HG02885 (cell line): ENCODE results near the gene PRR33.

Experiments used
- ATAC-seq: cut with Tn5 transposase; IDR thresholded peaks from one replicate; pipeline ENCODE4 v1.9.1; 2021; ENCODE audit warnings: mild to moderate bottlenecking; ENCODE audit not compliant: unreplicated experiment, poor library complexity

Gene PRR33

GRCh38 chr11:1928891-1929541 lies 37.3 kb upstream of the PRR33 start:
- ATAC-seq: no peak

DNA sequence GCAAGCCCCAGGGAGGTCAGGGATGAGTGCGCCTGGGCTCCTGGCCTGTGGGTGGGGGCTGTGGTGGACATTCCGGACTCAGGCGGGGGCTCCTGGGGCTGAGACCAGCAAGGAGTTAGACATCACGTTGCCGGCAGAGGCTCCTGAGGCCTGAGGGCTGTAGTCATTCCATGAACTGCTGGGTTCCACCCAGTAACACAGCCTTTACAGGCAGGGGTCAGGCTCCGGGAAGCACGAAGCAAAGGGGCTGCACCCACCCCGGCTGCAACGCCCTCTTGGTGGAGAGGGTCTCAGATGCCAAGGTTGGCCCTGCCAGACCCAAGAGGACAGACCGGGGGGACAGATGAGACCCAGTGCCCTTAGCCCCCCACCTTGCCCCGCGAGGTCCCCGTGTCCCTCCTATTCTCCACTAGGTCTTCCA lies 36.8 kb upstream of the PRR33 start:
- ATAC-seq: no peak

- ATAC-seq: no peak
These were observed 36.3 kb upstream of the PRR33 start for GRCh38 chr11:1927848-1928469.

DNA sequence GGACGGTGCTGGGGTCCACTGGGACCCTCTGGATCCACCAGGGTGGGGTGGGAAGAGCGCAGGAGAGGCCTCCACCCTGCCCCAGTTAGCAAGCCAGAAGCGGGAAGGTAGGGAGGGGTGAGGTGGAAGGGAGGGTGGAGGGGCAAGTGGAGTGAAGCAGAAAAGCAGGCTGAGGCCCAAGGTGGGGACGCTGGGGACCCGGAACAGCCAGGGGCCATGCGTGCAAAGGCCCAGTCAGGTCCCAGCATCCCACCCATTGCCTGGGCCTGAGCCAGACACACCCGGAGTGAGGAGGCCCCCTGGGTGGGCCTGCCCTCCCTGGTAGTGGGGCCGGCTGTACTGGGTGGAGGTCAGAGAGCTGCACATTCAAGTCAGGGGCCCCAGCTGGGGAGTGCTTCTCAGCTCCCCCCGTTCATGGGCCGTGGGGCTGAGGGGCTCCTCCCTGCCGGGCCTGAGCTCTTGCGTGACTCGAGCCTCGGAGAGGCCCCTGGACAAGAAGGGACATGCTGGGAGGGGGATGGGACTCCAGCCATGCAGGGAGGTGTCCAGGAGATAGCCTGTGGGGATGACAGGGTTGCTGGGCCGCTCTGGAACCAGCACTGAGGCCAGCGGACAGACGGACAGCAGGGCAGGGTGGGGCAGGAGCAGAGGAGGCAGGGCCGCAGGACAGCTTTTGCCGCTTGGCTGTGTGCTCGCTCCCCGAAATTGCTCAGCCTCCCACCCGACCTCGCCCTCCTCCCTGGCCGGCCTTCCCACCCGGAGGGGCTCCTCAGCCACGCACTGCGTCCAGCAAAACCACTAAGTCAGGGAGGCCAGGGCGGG lies 35.5 kb upstream of the PRR33 start:
- no peak for ATAC-seq

DNA sequence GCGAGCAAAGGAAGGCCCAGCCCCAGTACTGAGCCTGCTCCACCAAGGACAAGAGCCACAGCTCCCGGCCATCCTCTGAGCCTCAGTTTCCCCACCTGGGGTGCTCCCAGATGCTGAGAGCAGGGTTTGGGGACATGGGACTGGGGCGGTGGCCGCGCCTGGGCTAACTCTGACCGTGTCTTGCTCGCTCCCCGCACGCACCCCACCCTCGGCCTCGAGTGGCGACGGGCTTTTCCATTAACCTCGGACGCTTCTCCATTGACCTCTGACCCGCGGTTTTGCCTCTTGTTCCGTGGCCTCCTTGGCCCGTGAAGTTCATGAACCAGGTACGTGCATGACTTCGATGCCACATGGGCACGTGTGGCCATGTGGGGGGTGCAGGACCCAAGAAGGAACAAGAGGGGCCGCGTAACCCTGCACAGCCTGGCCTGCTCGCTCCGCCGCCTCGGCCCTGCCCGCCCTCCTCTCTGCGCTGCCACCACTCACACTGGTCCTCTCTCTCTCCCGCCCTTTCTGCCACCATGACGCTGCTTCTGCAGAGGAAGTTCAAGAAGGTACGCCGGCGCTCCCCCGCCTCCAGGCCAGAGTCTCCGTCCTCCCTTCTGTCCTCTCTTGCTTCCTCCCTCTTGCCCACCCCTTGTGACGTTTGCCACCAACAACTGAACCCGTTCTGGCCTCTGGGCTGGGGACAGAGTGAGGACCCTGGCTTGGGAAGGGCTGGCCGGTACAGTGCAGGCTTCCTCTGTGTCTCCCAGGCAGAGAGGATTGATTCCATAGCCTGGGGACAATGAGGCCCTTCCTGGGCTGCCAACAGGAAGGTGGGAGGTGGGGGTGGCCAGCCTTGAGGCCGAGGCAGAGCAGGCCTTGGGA lies 34.7 kb upstream of the PRR33 start:
- ATAC-seq: no peak

DNA sequence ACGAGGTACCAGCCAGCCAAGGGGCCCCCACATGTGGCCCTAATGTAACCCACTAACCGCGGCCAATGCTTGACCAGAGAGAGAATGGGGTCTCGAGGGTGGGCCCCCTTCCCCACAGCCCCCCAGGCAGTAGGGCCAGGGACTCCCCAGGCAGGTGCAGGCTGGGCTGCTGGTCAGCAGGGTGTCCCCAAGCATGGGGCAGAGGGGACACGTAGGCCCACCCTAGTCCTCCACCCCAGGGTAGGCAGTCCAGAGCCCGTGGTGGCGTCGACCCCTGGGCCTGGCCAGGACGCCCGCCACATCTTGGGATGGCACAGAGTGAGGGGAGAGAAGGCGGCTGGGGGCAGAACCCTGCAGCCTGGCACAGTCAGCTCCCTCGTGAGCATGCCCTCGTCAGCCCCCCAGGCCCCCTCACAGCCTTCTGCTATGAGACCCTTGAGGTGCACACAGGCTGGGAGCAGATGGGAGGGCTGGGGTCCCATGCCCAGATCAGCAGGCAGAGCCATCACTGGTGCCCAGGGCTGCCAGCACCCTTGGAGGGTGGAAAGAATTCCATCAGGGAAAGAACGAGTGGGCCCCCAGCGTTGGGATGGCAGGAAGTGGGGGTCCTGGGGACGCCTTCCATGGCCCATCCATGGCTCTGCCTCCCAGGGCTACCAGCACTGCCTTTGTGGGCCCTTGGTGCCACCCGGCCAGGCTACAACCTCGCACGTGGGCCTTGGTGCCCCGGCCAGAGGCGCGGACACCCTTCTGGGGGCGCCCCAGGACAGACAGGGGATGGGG lies 33.9 kb upstream of the PRR33 start:
- no peak for ATAC-seq

DNA sequence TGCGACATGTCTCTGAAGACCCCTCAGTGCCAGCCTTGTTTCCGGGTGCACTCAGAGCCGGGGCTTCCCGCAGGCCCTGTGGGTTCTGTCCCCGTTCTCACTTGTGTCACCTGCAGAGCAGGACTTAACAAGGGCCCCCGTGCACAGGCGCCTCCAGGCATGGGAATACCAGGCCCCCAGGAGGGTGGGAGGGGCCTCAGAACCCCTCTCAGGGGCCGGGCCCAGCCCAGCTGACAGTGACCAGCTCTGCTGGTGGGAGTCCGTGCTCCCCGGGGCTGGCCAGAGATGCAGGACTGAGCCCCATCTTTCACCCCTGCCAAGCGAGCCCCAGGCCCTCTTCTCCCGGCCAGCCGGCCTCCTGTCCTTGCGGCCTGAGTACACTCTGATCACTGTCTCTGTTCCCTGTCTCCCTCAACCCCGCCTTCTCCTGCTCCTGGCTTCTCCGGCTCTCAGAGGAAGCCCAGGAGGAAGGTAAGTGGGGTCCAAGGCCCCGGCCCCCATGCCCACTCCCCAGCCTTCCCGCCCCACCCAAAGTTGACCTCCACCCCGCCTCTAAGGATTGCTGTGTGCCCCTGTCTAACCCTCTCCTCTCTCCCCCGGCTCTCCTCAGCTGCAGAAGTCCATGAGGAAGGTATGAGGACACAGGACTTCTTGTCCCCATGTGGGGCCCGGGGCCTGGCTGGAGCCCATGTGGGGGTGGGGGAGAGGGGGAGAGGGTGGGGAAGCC lies 33.1 kb upstream of the PRR33 start:
- no peak for ATAC-seq

DNA sequence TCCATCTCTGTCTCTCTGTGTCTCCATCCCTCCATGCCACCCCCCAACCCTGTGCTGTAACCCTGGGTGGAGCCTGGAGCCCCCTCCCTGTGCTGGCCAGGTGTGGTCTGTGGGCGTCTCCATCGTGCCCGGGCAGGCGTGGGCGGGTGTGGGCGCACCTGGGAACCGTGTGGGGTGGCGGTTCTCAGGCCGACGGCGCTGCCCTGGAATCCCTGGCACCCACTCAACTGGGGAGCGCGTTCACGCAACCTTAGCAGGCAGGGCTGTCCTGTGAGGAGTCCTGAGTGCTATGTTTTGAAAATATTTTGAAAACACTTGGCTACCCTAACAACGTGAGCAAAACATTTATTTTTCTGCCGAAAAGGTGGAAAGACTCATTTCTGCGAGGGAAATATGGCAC lies 32.5 kb upstream of the PRR33 start:
- no peak for ATAC-seq

GRCh38 chr11:1923201-1923956 lies 31.7 kb upstream of the PRR33 start:
- ATAC-seq: no peak

GRCh38 chr11:1922481-1923081 lies 30.9 kb upstream of the PRR33 start:
- ATAC-seq: no peak

DNA sequence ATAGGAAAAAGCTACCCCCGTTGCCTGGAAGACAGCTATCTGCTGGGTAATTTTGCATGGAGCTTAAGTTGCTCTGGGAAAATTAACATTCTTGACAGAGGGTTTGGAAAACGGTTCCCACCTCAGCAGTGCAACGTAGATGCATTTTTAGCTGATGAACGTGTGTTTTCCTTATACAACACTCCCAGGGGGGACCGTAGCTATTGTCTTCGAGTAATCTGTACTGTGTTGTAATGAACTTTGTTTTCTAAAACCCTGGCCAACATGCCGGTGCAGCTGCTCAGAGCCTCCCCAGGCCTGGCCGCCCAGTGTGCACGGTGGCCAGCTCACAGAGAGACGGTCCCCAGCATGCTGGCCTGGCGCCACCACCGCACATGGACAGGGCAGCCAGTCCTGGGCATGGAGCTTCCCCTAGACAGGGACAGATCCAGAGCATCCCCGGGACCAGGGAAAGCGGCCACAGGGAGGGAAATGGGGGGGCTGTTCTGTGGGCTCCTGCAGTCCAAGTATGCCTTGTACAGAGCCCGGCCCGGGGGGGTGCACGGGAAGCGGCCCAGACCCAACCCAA lies 30.0 kb upstream of the PRR33 start:
- ATAC-seq: no peak

DNA sequence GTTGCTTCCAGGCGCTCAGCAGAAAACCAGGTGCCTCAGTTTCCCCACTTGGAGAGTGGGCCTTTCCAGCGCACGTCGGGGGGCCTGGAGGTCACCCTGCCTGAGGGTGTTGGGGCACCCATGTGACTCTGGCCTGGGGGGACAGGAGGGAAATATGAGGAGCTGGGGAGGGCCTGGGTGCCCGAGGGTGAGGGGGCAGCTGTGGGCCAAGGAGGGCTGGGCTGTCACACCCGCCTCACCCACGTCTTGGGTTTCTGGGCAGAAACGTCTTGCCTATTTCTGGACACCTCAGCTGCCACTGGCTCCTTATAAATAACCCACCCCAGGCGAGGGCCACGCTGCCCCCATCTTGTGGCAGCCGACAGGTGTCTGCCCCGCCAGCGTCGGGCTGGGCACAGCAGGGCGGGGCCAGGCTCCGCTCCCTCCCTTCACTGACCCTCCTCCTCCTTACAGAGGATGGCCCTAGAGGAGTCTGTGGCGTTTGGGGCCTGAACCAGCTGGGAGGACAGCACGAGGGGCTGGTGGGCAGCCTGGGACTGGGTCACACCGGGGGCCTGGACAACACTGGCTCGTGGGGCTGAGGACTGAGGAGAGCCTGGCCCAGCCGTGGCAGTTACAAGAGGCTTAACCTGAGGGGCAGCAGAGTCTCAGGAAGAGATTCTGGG lies 29.3 kb upstream of the PRR33 start:
- no peak for ATAC-seq

DNA sequence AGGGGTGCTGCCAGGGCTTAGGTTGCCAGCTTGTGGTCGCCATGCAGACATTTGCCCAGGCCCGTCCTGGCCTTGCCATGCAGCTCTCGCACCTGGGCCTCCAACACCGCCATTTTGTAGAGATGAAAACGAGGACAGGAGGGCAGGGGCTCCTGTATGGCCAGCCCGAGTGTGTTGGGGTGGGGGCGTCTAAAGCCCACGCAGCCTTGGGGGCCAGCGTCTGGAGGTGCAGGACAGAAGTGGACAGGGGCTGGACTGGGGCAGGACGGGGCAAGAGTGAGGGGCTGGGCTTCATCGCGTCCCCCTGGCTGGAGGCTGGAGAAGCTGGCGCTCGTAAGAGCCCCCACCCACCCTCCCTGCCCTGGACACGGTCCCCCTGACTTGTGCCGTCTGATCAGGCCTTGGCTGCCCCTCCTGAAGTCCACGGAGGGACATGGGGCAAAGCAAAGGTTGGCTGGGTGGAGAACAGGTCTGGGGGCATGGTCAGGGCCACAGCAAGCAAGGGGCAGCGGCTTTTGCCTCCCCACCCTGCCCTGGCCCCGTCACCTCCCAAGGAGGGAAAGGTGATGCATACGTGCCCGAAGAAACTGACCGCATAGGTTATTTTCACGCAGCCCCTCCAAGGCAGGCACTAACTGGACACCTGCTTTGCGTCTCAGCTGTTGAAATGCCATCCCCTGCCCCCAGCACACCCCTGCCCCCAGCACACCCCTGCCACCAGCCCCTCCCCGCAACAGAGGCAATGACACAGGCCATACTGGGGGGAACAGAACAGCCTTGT lies 28.6 kb upstream of the PRR33 start:
- no peak for ATAC-seq

DNA sequence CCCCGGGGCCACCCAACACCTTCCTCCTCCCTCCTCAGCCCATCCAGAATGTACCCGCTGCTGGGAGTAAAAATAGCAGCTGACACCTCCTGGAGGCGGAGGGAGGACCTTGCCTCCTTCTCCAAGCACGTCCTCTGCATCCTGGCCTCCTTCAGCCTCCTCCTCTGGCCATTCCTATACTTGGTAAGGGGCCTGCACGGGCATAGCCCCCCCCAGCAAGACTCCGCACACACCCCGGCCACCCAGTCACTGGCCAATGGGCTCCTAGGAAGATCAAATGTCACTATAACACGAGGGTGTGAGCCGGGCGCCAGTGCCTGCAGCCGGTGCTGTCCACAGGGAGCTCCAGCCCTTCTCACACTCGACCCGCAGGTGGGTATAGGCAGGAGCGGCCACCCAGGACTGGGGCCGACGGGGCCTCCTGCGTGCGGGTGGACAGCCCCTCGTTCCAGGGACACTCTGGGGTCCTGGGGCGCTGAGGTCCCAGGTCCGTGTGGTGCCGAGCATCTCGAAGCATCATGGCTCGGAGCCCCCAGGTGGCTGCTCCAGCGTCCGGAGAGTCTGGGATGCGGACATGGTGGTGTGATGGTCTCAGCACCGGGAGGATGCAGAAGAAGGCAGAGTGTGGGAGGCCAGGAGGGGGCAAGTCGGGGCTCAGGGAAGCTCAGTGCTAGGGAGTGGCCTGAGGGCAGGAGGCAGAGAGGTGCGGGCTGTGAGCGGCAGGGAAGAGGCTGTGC lies 27.9 kb upstream of the PRR33 start, which contains the start of gene TNNT3:
TNNT3 (plus strand) TSS at position 313 of the 737 bp plus-strand sequence. CDS start 3,172 bp downstream, outside the sequence.
- ATAC-seq: no peak

DNA sequence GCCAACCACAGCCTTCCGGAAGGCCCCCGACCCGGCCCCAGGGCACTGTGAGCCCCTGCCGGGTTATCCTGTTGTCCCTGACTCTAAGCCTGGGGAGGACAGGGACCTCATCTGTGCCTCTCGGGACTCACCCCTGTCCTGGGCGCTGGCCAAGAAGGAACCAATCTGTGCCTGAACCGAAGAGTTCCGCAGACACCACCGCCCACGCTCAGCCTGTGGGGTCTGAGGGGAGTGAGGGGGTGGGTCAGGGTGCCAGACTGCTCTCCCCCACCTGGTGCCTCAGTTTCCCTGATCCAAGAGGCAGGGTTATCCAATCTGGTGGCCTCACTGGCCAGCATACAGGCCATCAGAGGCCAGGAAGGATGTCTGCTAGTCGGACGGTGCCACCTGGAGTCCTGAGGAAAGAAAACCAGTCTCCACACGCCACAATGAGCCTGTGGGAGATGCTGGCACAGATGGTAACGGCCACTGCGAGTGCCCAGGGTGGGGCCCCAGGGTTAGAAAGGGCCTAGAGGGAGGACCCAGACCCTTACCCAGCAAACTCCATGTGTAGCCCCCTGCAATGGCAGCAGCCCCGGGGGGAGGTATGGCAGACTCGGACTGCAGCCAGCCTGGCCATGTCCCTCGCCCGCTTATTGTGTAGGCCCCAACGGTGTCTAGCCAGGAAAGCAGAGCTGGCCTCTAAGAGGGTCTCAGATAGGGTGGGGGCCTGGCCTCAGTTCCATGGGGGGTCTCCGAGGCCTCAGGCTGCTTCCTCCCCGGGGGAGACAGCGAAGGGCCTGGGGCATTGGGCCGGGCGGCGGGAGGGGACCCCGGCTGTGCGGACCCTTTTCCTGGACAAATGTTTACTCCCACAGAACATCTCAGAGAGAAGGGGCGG lies 27.0 kb upstream of the PRR33 start:
- ATAC-seq: no peak
